ENCODE data around the gene ZNF385B. TPM values are rescaled to one million over a fixed set of nuclear protein-coding genes. Genes with fewer than 3 reads are reported as not detected.

ZNF385B gene
- total RNA-seq, 1 experiment from 2014 or later = 9.3 TPM

DNA sequence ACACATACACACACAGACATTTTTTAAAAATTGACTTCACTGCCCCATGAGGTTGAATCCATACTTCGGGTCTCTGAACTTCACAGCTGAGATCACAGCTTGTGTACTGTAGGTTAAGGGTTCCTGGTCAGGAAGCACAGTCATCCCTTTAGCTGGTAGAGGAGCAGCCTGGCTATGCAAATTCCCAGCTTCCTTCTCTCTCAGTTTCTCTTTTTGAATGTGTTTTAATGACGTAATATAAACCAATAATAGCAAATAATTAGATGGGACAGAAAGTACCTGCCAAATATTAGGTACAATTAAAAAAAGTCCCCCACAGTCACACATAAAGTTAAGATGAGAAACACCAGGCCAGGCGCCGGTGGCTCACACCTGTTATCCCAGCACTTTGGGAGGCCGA lies 178.7 kb downstream of the ZNF385B start:
- RAD21 ChIA-PET (ENCODE audit: low non-redundant PET in 1 of 2, low total read pairs in 2 of 2, uncharacterized antibody in 2 of 2, unreplicated experiment in 2 of 2) = no interaction called here

More for the DNA sequence above, 178.7 kb downstream of the ZNF385B start:
- Histone ChIP-seq H3K4me2 (ENCODE audit: low read length) (no peak overlapping the region), H2AFZ (ENCODE audit: low read depth, low read length, poor library complexity, severe bottlenecking) (no peak overlapping the region), H3K4me1 (ENCODE audit: control insufficient read depth in 1 of 2, insufficient read depth in 2 of 2, low read length in 2 of 2) (no peaks in the 10 kb centered on the region), H4K20me1 (ENCODE audit: insufficient read depth) (no peaks in the 10 kb centered on the region), H3K27ac (ENCODE audit: low read depth, low read length) (no peak overlapping the region), H3K4me3 (replicated peaks in 1 of 2; ENCODE audit: low read depth in 1 of 2, low read length in 2 of 2) (no peak overlapping the region), H3K9me3 (ENCODE audit: control insufficient read depth in 1 of 2, insufficient read depth in 1 of 2, low read depth in 1 of 2, low read length in 2 of 2) (no peaks in the 10 kb centered on the region), H3K36me3 (ENCODE audit: control insufficient read depth in 1 of 2, insufficient read depth in 2 of 2, low read length in 2 of 2) (no peaks in the 10 kb centered on the region), H3K27me3 (ENCODE audit: insufficient read depth, low read length) (no peaks in the 10 kb centered on the region), H3K79me2 (ENCODE audit: insufficient read depth, low read length) (no peaks in the 10 kb centered on the region), H3K9me2 (ENCODE audit: insufficient read depth) (no peaks in the 10 kb centered on the region), H3K9ac (ENCODE audit: low read length) (no peak overlapping the region)
- DNase-seq (ENCODE audit: low read depth, low spot score) (no peak), ATAC-seq (no peak)
- intact Hi-C loops (cut with micrococcal nuclease) = no loop called here
- TF ChIP-seq ZNF274 (IDR thresholded peaks at IDR 0.05; ENCODE audit: low read depth, low read length) = no peak
- TF ChIP-seq, protein P1, sequence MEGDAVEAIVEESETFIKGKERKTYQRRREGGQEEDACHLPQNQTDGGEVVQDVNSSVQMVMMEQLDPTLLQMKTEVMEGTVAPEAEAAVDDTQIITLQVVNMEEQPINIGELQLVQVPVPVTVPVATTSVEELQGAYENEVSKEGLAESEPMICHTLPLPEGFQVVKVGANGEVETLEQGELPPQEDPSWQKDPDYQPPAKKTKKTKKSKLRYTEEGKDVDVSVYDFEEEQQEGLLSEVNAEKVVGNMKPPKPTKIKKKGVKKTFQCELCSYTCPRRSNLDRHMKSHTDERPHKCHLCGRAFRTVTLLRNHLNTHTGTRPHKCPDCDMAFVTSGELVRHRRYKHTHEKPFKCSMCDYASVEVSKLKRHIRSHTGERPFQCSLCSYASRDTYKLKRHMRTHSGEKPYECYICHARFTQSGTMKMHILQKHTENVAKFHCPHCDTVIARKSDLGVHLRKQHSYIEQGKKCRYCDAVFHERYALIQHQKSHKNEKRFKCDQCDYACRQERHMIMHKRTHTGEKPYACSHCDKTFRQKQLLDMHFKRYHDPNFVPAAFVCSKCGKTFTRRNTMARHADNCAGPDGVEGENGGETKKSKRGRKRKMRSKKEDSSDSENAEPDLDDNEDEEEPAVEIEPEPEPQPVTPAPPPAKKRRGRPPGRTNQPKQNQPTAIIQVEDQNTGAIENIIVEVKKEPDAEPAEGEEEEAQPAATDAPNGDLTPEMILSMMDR (IDR thresholded peaks at IDR 0.05 in 2 of 3, conservative IDR thresholded peaks at IDR 0.05 in 1 of 3; ENCODE audit: borderline replicate concordance in 1 of 3, insufficient read depth in 1 of 3, low read depth in 2 of 3, low read length in 2 of 3) = no peak
- TF ChIP-seq, protein P2, sequence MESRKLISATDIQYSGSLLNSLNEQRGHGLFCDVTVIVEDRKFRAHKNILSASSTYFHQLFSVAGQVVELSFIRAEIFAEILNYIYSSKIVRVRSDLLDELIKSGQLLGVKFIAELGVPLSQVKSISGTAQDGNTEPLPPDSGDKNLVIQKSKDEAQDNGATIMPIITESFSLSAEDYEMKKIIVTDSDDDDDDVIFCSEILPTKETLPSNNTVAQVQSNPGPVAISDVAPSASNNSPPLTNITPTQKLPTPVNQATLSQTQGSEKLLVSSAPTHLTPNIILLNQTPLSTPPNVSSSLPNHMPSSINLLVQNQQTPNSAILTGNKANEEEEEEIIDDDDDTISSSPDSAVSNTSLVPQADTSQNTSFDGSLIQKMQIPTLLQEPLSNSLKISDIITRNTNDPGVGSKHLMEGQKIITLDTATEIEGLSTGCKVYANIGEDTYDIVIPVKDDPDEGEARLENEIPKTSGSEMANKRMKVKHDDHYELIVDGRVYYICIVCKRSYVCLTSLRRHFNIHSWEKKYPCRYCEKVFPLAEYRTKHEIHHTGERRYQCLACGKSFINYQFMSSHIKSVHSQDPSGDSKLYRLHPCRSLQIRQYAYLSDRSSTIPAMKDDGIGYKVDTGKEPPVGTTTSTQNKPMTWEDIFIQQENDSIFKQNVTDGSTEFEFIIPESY (IDR thresholded peaks at IDR 0.05; ENCODE audit: extremely low read depth, insufficient replicate concordance, low read length) = no peak
- TF ChIP-seq EZH2 (IDR thresholded peaks at IDR 0.05) = no peak
- TF ChIP-seq SRF (IDR thresholded peaks at IDR 0.05; ENCODE audit: low read depth) = no peak
- TF ChIP-seq POLR2A (IDR thresholded peaks at IDR 0.05; ENCODE audit: borderline replicate concordance, extremely low read depth, insufficient read depth, insufficient read length) = no peak
- TF ChIP-seq POLR2AphosphoS5 (IDR thresholded peaks at IDR 0.05; ENCODE audit: low read depth, low read length) = no peak
- TF ChIP-seq FOSL1 (IDR thresholded peaks at IDR 0.05; ENCODE audit: low read depth) = no peak
- TF ChIP-seq, protein P3, sequence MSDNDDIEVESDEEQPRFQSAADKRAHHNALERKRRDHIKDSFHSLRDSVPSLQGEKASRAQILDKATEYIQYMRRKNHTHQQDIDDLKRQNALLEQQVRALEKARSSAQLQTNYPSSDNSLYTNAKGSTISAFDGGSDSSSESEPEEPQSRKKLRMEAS (IDR thresholded peaks at IDR 0.05) = no peak
- TF ChIP-seq ELF1 (IDR thresholded peaks at IDR 0.05; ENCODE audit: borderline replicate concordance, low read depth) = no peak
- TF ChIP-seq SP1 (IDR thresholded peaks at IDR 0.05; ENCODE audit: low read depth) = no peak
- no peak for TF ChIP-seq JUND (IDR thresholded peaks at IDR 0.05)
- TF ChIP-seq RAD21 (IDR thresholded peaks at IDR 0.05; ENCODE audit: low read depth) = no peak
- TF ChIP-seq TCF7L2 (IDR thresholded peaks at IDR 0.05; ENCODE audit: borderline replicate concordance, extremely low read depth, insufficient read depth, insufficient read length) = no peak
- TF ChIP-seq ZFX (IDR thresholded peaks at IDR 0.05) = no peak
- no peak for TF ChIP-seq CEBPB (IDR thresholded peaks at IDR 0.05; ENCODE audit: low read depth)
- no peak for TF ChIP-seq EZH2phosphoT487 (IDR thresholded peaks at IDR 0.05; ENCODE audit: borderline replicate concordance)
- no peak for TF ChIP-seq EGR1 (IDR thresholded peaks at IDR 0.05; ENCODE audit: low read depth)
- no peak for TF ChIP-seq SIN3A (IDR thresholded peaks at IDR 0.05; ENCODE audit: low read depth)
- CTCF ChIA-PET = no interaction called here
- no TSS peak for BruUV-seq (replicated peaks)
- POLR2A ChIA-PET = no interaction called here

Measured in HCT116 (cell line).